ENCODE data around the gene ADAM8.

Gene ADAM8

GRCh38 chr10:133299738-133300137 is 23.1 kb upstream of the ADAM8 start:
- no peak overlapping the region for H3K4me3 ChIP-seq (ENCODE audit: low read length)
- TF ChIP-seq, protein P1, sequence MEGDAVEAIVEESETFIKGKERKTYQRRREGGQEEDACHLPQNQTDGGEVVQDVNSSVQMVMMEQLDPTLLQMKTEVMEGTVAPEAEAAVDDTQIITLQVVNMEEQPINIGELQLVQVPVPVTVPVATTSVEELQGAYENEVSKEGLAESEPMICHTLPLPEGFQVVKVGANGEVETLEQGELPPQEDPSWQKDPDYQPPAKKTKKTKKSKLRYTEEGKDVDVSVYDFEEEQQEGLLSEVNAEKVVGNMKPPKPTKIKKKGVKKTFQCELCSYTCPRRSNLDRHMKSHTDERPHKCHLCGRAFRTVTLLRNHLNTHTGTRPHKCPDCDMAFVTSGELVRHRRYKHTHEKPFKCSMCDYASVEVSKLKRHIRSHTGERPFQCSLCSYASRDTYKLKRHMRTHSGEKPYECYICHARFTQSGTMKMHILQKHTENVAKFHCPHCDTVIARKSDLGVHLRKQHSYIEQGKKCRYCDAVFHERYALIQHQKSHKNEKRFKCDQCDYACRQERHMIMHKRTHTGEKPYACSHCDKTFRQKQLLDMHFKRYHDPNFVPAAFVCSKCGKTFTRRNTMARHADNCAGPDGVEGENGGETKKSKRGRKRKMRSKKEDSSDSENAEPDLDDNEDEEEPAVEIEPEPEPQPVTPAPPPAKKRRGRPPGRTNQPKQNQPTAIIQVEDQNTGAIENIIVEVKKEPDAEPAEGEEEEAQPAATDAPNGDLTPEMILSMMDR (conservative IDR thresholded peaks at IDR 0.05; ENCODE audit: low read depth, low read length): no peak
- no peak for DNase-seq (ENCODE audit: low read depth)

- TF ChIP-seq, protein P1 (conservative IDR thresholded peaks at IDR 0.05; ENCODE audit: low read depth, low read length): no peak
- H3K4me3 ChIP-seq (ENCODE audit: low read length): no peak overlapping the region
- DNase-seq (ENCODE audit: low read depth): no peak
These were observed 22.6 kb upstream of the ADAM8 start for GRCh38 chr10:133299224-133299623.

GRCh38 chr10:133298466-133298865 is 21.8 kb upstream of the ADAM8 start:
- no peak for DNase-seq (ENCODE audit: low read depth)
- TF ChIP-seq, protein P1 (conservative IDR thresholded peaks at IDR 0.05; ENCODE audit: low read depth, low read length): no peak
- H3K4me3 ChIP-seq (ENCODE audit: low read length): no peak overlapping the region

GRCh38 chr10:133297504-133297903 is 20.8 kb upstream of the ADAM8 start:
- no peak overlapping the region for H3K4me3 ChIP-seq (ENCODE audit: low read length)
- TF ChIP-seq, protein P1 (conservative IDR thresholded peaks at IDR 0.05; ENCODE audit: low read depth, low read length): no peak
- no peak for DNase-seq (ENCODE audit: low read depth)

GRCh38 chr10:133295426-133296320 is 19.0 kb upstream of the ADAM8 start:
- no peak overlapping the region for H3K4me3 ChIP-seq (ENCODE audit: low read length)
- TF ChIP-seq, protein P1 (conservative IDR thresholded peaks at IDR 0.05; ENCODE audit: low read depth, low read length): no peak

GRCh38 chr10:133294189-133294588 is 17.5 kb upstream of the ADAM8 start:
- no peak overlapping the region for H3K4me3 ChIP-seq (ENCODE audit: low read length)
- TF ChIP-seq, protein P1 (conservative IDR thresholded peaks at IDR 0.05; ENCODE audit: low read depth, low read length): no peak
- no peak for DNase-seq (ENCODE audit: low read depth)

More at GRCh38 chr10:133295426-133296320, 19.0 kb upstream of the ADAM8 start:
- no peak for DNase-seq (ENCODE audit: low read depth)

GRCh38 chr10:133293810-133294119 is 17.1 kb upstream of the ADAM8 start:
- TF ChIP-seq, protein P1 (conservative IDR thresholded peaks at IDR 0.05; ENCODE audit: low read depth, low read length): no peak
- H3K4me3 ChIP-seq (ENCODE audit: low read length): no peak overlapping the region
- DNase-seq (ENCODE audit: low read depth): no peak
